Measurements from ENCODE around the gene GGT5. TPM values are rescaled to one million over a fixed set of nuclear protein-coding genes. Genes with fewer than 3 reads are reported as not detected.

The GGT5 gene
- total RNA-seq, 4 donors from 2014 or later = 8.9 to 25.2 (median 12.3) TPM

- H3K9me3 ChIP-seq = no peaks in the 10 kb centered on the region
- no peaks in the 10 kb centered on the region for H3K36me3 ChIP-seq
- no peak overlapping the region for H3K4me3 ChIP-seq
- DNase-seq = peak; percentile 57 to 82 (median 70)
- no peaks in the 10 kb centered on the region for H3K4me1 ChIP-seq
- TF ChIP-seq CTCF (IDR thresholded peaks at IDR 0.05) (peak in 5 of 6 experiments; percentile 31 to 56 (median 43)), POLR2A (IDR thresholded peaks at IDR 0.05) (no peak)
- no peaks in the 10 kb centered on the region for H3K27me3 ChIP-seq
- H3K27ac ChIP-seq = no peak overlapping the region
Observed at GRCh38 chr22:24230911-24231656, 13.8 kb downstream of the GGT5 start.

- peaks cover 0 to 7% (median 0%) of the 10 kb centered on the region in 4 donors for H3K9me3 ChIP-seq
- H3K36me3 ChIP-seq = no peaks in the 10 kb centered on the region
- TF ChIP-seq CTCF (IDR thresholded peaks at IDR 0.05) (no peak), POLR2A (IDR thresholded peaks at IDR 0.05) (no peak)
- no peak overlapping the region for H3K27ac ChIP-seq
- DNase-seq = no peak
- no peak overlapping the region for H3K4me3 ChIP-seq
- H3K27me3 ChIP-seq = no peaks in the 10 kb centered on the region
- no peaks in the 10 kb centered on the region for H3K4me1 ChIP-seq
Observed at GRCh38 chr22:24225951-24226350, 18.9 kb downstream of the GGT5 start.

- no peak for DNase-seq
- no peak overlapping the region for H3K4me3 ChIP-seq
- H3K4me1 ChIP-seq = no peaks in the 10 kb centered on the region
- no peak overlapping the region for H3K27ac ChIP-seq
- peaks cover 0 to 7% (median 0%) of the 10 kb centered on the region in 4 donors for H3K9me3 ChIP-seq
- TF ChIP-seq CTCF (IDR thresholded peaks at IDR 0.05) = no peak
- TF ChIP-seq POLR2A (IDR thresholded peaks at IDR 0.05) = no peak
- H3K36me3 ChIP-seq = no peaks in the 10 kb centered on the region
- H3K27me3 ChIP-seq = no peaks in the 10 kb centered on the region
Observed at GRCh38 chr22:24225044-24225601, 19.8 kb downstream of the GGT5 start.

GRCh38 chr22:24224468-24224867 is 20.4 kb downstream of the GGT5 start:
- H3K27ac ChIP-seq = no peak overlapping the region
- no peaks in the 10 kb centered on the region for H3K36me3 ChIP-seq
- no peak overlapping the region for H3K4me3 ChIP-seq
- H3K27me3 ChIP-seq = no peaks in the 10 kb centered on the region
- no peaks in the 10 kb centered on the region for H3K4me1 ChIP-seq
- no peak for DNase-seq
- TF ChIP-seq CTCF (IDR thresholded peaks at IDR 0.05) = no peak
- TF ChIP-seq POLR2A (IDR thresholded peaks at IDR 0.05) = no peak
- peaks cover 0 to 7% (median 0%) of the 10 kb centered on the region in 4 donors for H3K9me3 ChIP-seq

GRCh38 chr22:24219750-24220149 is 25.1 kb downstream of the GGT5 start:
- DNase-seq = no peak
- no peaks in the 10 kb centered on the region for H3K36me3 ChIP-seq
- no peak overlapping the region for H3K4me3 ChIP-seq
- H3K27me3 ChIP-seq = no peaks in the 10 kb centered on the region
- no peak overlapping the region for H3K27ac ChIP-seq
- H3K9me3 ChIP-seq = peaks cover 0 to 4% (median 0%) of the 10 kb centered on the region in 4 donors
- TF ChIP-seq CTCF (IDR thresholded peaks at IDR 0.05) = no peak
- no peak for TF ChIP-seq POLR2A (IDR thresholded peaks at IDR 0.05)
- no peaks in the 10 kb centered on the region for H3K4me1 ChIP-seq
